Measurements from ENCODE around the gene SLC39A13.

The SLC39A13 gene

GRCh38 chr11:47448566-47449427, 40.4 kb downstream of the SLC39A13 start, which contains the start of gene RAPSN:
Gene RAPSN (minus strand): TSS chr11:47449136. CDS start chr11:47448964, 172 bp downstream.
- H3K4me3 ChIP-seq (ENCODE audit: low read length) = no peak within 1 kb of the TSS

GRCh38 chr11:47449541-47449940, 41.2 kb downstream of the SLC39A13 start:
- H3K27me3 ChIP-seq (replicated peaks; ENCODE audit: insufficient read depth, low read length) = no peaks in the 10 kb centered on the region; the same call in 1 of the 2 replicates
- no peak overlapping the region for H3K4me2 ChIP-seq (ENCODE audit: low read depth, low read length)
- H3K9ac ChIP-seq (ENCODE audit: low read length) = no peak overlapping the region
- H3K4me3 ChIP-seq (ENCODE audit: low read length) = no peak overlapping the region
- H2AFZ ChIP-seq (ENCODE audit: low read length) = no peak overlapping the region
- no peak for TF ChIP-seq EZH2 (optimal IDR thresholded peaks at IDR 0.05; ENCODE audit: low read depth, low read length)
- no peak for TF ChIP-seq CTCF (IDR thresholded peaks at IDR 0.05; ENCODE audit: low read length)
- no peak for TF ChIP-seq EZH2phosphoT487 (IDR thresholded peaks at IDR 0.05; ENCODE audit: low read length)
- no peak overlapping the region for H3K27ac ChIP-seq (ENCODE audit: low read length)
- H3K9me2 ChIP-seq (replicated peaks; ENCODE audit: insufficient read depth, low read length) = no peaks in the 10 kb centered on the region
- H3F3A ChIP-seq (ENCODE audit: insufficient read depth, low read length) = no peaks in the 10 kb centered on the region
- H3K36me3 ChIP-seq (replicated peaks; ENCODE audit: insufficient read depth, low read length) = no peaks in the 10 kb centered on the region
- no peaks in the 10 kb centered on the region for H4K20me1 ChIP-seq (ENCODE audit: insufficient read depth, low read length)
- H3K9me3 ChIP-seq (replicated peaks; ENCODE audit: insufficient read depth, low read length) = no peaks in the 10 kb centered on the region
- no peaks in the 10 kb centered on the region for H3K79me2 ChIP-seq (ENCODE audit: low read length)
- H3K4me1 ChIP-seq (ENCODE audit: low read length) = no peaks in the 10 kb centered on the region
- DNase-seq = no peak

More at GRCh38 chr11:47448566-47449427, 40.4 kb downstream of the SLC39A13 start, which contains the start of gene RAPSN:
- no peak within 1 kb of the TSS for H2AFZ ChIP-seq (ENCODE audit: low read length)
- no peaks in the 10 kb centered on the region for H3K9me2 ChIP-seq (replicated peaks; ENCODE audit: insufficient read depth, low read length)
- H4K20me1 ChIP-seq (ENCODE audit: insufficient read depth, low read length) = no peaks in the 10 kb centered on the region
- H3K4me1 ChIP-seq (ENCODE audit: low read length) = no peaks in the 10 kb centered on the region
- H3K4me2 ChIP-seq (ENCODE audit: low read depth, low read length) = no peak within 1 kb of the TSS
- H3K27ac ChIP-seq (ENCODE audit: low read length) = no peak within 1 kb of the TSS
- TF ChIP-seq CTCF (IDR thresholded peaks at IDR 0.05; ENCODE audit: low read length) (no peak), EZH2phosphoT487 (IDR thresholded peaks at IDR 0.05; ENCODE audit: low read length) (no peak), EZH2 (optimal IDR thresholded peaks at IDR 0.05; ENCODE audit: low read depth, low read length) (no peak)
- no peaks in the 10 kb centered on the region for H3K36me3 ChIP-seq (replicated peaks; ENCODE audit: insufficient read depth, low read length)
- no peaks in the 10 kb centered on the region; the same call in 1 of the 2 replicates for H3K27me3 ChIP-seq (replicated peaks; ENCODE audit: insufficient read depth, low read length)
- no peaks in the 10 kb centered on the region for H3F3A ChIP-seq (ENCODE audit: insufficient read depth, low read length)
- H3K79me2 ChIP-seq (ENCODE audit: low read length) = no peaks in the 10 kb centered on the region
- DNase-seq = no peak
- H3K9me3 ChIP-seq (replicated peaks; ENCODE audit: insufficient read depth, low read length) = no peaks in the 10 kb centered on the region
- H3K9ac ChIP-seq (ENCODE audit: low read length) = no peak within 1 kb of the TSS

- H3K9me2 ChIP-seq (replicated peaks; ENCODE audit: insufficient read depth, low read length) = no peaks in the 10 kb centered on the region
- H3K9ac ChIP-seq (ENCODE audit: low read length) = no peak overlapping the region
- no peak for TF ChIP-seq EZH2phosphoT487 (IDR thresholded peaks at IDR 0.05; ENCODE audit: low read length)
- no peak for TF ChIP-seq CTCF (IDR thresholded peaks at IDR 0.05; ENCODE audit: low read length)
- no peak for TF ChIP-seq EZH2 (optimal IDR thresholded peaks at IDR 0.05; ENCODE audit: low read depth, low read length)
- H2AFZ ChIP-seq (ENCODE audit: low read length) = no peak overlapping the region
- no peaks in the 10 kb centered on the region for H3K79me2 ChIP-seq (ENCODE audit: low read length)
- H3K4me3 ChIP-seq (ENCODE audit: low read length) = no peak overlapping the region
- DNase-seq = no peak
- H4K20me1 ChIP-seq (ENCODE audit: insufficient read depth, low read length) = no peaks in the 10 kb centered on the region
- H3K9me3 ChIP-seq (replicated peaks; ENCODE audit: insufficient read depth, low read length) = no peaks in the 10 kb centered on the region
- H3K27ac ChIP-seq (ENCODE audit: low read length) = no peak overlapping the region
- H3F3A ChIP-seq (ENCODE audit: insufficient read depth, low read length) = 0 out of 2 replicates have a peak, but pooled peaks cover 3% of the 10 kb centered on the region
- no peaks in the 10 kb centered on the region for H3K27me3 ChIP-seq (replicated peaks; ENCODE audit: insufficient read depth, low read length)
- no peak overlapping the region for H3K4me2 ChIP-seq (ENCODE audit: low read depth, low read length)
- no peaks in the 10 kb centered on the region for H3K36me3 ChIP-seq (replicated peaks; ENCODE audit: insufficient read depth, low read length)
- H3K4me1 ChIP-seq (ENCODE audit: low read length) = no peaks in the 10 kb centered on the region
Measured at GRCh38 chr11:47451436-47451835, 43.0 kb downstream of the SLC39A13 start.
